Lower leg skin (tissue), 4 donors: Measurements from ENCODE around the gene FAM114A1. TPM values are rescaled to one million over a fixed set of nuclear protein-coding genes. Genes with fewer than 3 reads are reported as not detected.
"Not testable (repeated sequence)": the region's sequence is repeated elsewhere in the genome, so short reads cannot be mapped to it uniquely, and the experiment has no call there.

Source experiments
- DNase-seq, 2 donors: peaks; one replicate each; pipeline ENCODE4 v3.0.0-alpha.2; 2019; ENCODE audit warnings: low spot score in 2 of 2
- H3K4me3 ChIP-seq: fragments of 200-600 bp; sonication (generic); 2 replicates; pipeline ENCODE4 v1.5.1; 2017; ENCODE audit warnings: mild to moderate bottlenecking, low read depth; ENCODE audit not compliant: poor library complexity, severe bottlenecking
- CTCF ChIP-seq, 3 donors: fragments of 450-650 bp; IDR thresholded peaks; one replicate each; pipeline ENCODE4 v1.5.1; 2016; ENCODE audit warnings: antibody characterized with exemption in 3 of 3, mild to moderate bottlenecking in 3 of 3, moderate library complexity in 2 of 3
- POLR2A ChIP-seq, 2 donors: fragments of 450-650 bp; IDR thresholded peaks; one replicate each; pipeline ENCODE4 v1.6.1; 2016 to 2017; ENCODE audit warnings: antibody characterized with exemption in 2 of 2, mild to moderate bottlenecking in 1 of 2, moderate library complexity in 1 of 2
- WGBS, 2 donors: methylation state at CpG; one replicate each; pipeline ENCODE4 v1.1.5; 2018; 5-methylcytosine and 5-hydroxymethylcytosine counted together
- intact Hi-C: fragments of 100-400 bp; cut with DNase I; formaldehyde crosslinking; loops from one replicate; pipeline ENCODE4 v1.15.0; 2023; ENCODE audit warnings: low total_unique reads
- total RNA-seq, 4 donors: library from RNA; depleted of rRNA; stranded (reverse); fragments of >200 nt; gene quantifications; one replicate each; pipeline ENCODE4 v1.1.0, GENCODE V29; 2016

The FAM114A1 gene
- total RNA-seq, 4 donors from 2014 or later: 49.8 to 71.0 (median 54.6) TPM

- 89 to 95% methylated on average over 3 of the region's 3 CpGs for WGBS, 2 donors
- TF ChIP-seq CTCF (IDR thresholded peaks at IDR 0.05): no peak
- TF ChIP-seq POLR2A (IDR thresholded peaks at IDR 0.05): no peak
- intact Hi-C loops: no loop called here
- DNase-seq: no peak
- H3K4me3 ChIP-seq: no peak overlapping the region
These were observed 90.3 kb downstream of the FAM114A1 start for GRCh38 chr4:38957893-38958292.

- intact Hi-C loops: no loop called here
- WGBS, 2 donors: 72 to 77% methylated on average over 4 of the region's 4 CpGs
- H3K4me3 ChIP-seq: no peak overlapping the region
- no peak for DNase-seq
- no peak for TF ChIP-seq POLR2A (IDR thresholded peaks at IDR 0.05)
- no peak for TF ChIP-seq CTCF (IDR thresholded peaks at IDR 0.05)
These were observed 91.0 kb downstream of the FAM114A1 start for GRCh38 chr4:38958453-38959190.

DNA sequence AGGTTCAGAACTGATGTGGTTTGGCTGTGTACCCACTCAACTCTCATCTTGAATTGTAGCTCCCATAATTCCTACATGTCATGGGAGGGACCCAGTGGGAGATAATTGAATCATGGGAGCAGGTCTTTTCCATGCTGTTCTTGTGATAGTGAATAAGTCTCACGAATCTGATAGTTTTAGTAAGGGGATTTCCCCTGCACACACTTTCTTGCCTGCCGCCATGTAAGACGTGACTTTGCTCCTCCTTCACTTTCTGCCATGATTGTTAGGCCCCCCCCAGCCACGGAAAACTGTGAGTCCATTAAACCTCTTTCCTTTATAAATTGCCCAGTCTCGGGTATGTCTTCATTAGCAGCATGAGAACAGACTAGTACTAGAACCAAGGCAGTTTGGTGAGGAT lies 91.6 kb downstream of the FAM114A1 start:
- DNase-seq, intact Hi-C loops, H3K4me3 ChIP-seq: not testable (repeated sequence)
- WGBS, 2 donors: 88% methylated on average over 5 of the region's 5 CpGs

DNA sequence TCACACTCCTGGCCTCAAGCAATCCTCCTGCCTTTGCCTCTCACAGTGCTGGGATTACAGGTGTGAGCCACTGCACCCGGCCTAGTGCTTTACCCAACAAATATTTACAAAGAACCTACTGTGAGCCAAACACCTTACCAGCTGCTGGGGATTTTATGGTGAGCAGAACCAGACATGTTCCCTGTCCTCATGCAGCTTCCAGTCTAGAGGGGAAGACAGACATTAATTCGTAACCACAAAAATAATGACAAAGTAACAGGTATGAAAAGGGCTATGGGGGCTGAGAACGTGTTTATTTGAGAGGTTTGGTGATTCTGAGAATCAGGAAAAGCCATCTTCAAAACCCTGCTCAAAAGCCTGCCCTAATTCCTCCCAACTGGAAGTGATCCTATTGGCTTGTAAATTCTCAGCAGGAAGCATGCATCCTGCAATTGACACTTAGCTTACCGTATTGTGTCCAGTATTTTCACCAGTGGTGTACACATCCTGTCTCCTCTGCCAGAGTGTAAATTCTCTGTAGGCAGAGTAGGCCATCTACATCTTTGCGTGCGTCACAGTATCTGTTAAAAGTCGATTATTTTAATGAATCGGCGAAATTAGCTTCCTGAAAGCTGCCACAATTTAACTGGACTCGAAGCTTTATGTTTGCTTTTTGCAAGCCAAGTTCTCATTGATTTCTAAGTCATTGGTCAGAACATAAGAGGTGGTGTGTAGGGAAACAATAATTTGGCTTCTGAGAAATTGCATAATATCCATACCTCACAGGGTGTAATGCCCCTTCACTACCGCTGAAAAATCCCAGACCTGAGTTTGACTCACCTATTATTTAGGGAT lies 97.6 kb downstream of the FAM114A1 start:
- H3K4me3 ChIP-seq: no peak overlapping the region
- 86 to 92% methylated on average over 11 of the region's 11 CpGs for WGBS, 2 donors
- TF ChIP-seq CTCF (IDR thresholded peaks at IDR 0.05) (no peak), POLR2A (IDR thresholded peaks at IDR 0.05) (no peak)
- intact Hi-C loops: no loop called here
- DNase-seq: no peak

GRCh38 chr4:38965866-38966265 lies 98.3 kb downstream of the FAM114A1 start:
- H3K4me3 ChIP-seq: no peak overlapping the region
- WGBS, 2 donors: 85 to 86% methylated on average over 3 of the region's 3 CpGs
- DNase-seq: no peak

More at GRCh38 chr4:38965866-38966265, 98.3 kb downstream of the FAM114A1 start:
- no peak for TF ChIP-seq CTCF (IDR thresholded peaks at IDR 0.05)
- TF ChIP-seq POLR2A (IDR thresholded peaks at IDR 0.05): no peak
- intact Hi-C loops: no loop called here
